ENCODE results near the gene DHX36.

DNA sequence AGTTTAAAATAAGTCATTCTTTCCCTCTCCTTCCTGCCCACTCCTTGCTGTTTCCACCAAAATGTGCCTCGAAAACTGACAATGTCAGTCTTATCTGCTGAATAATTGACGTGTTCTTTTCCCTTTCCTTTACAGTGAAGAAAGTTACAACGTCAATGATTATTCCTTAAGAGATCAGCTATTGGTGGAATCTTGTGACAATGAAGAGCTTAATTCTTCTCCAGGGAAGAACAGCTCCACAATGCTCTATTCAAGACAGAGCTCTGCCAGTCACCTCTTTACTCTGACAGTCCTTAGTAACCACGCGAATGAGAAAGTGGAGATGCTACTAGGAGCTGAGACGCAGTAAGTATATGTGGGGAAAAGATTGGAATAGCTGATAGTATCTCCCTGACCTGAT is 84.1 kb downstream of the DHX36 start:
- TF ChIP-seq POLR2A (IDR thresholded peaks at IDR 0.05) (no peak), EP300 (IDR thresholded peaks at IDR 0.05) (no peak)
- TF ChIP-seq, protein P1, sequence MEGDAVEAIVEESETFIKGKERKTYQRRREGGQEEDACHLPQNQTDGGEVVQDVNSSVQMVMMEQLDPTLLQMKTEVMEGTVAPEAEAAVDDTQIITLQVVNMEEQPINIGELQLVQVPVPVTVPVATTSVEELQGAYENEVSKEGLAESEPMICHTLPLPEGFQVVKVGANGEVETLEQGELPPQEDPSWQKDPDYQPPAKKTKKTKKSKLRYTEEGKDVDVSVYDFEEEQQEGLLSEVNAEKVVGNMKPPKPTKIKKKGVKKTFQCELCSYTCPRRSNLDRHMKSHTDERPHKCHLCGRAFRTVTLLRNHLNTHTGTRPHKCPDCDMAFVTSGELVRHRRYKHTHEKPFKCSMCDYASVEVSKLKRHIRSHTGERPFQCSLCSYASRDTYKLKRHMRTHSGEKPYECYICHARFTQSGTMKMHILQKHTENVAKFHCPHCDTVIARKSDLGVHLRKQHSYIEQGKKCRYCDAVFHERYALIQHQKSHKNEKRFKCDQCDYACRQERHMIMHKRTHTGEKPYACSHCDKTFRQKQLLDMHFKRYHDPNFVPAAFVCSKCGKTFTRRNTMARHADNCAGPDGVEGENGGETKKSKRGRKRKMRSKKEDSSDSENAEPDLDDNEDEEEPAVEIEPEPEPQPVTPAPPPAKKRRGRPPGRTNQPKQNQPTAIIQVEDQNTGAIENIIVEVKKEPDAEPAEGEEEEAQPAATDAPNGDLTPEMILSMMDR (IDR thresholded peaks at IDR 0.05), result no peak
